ENCODE results near the gene PRDX2.

Gene PRDX2

DNA sequence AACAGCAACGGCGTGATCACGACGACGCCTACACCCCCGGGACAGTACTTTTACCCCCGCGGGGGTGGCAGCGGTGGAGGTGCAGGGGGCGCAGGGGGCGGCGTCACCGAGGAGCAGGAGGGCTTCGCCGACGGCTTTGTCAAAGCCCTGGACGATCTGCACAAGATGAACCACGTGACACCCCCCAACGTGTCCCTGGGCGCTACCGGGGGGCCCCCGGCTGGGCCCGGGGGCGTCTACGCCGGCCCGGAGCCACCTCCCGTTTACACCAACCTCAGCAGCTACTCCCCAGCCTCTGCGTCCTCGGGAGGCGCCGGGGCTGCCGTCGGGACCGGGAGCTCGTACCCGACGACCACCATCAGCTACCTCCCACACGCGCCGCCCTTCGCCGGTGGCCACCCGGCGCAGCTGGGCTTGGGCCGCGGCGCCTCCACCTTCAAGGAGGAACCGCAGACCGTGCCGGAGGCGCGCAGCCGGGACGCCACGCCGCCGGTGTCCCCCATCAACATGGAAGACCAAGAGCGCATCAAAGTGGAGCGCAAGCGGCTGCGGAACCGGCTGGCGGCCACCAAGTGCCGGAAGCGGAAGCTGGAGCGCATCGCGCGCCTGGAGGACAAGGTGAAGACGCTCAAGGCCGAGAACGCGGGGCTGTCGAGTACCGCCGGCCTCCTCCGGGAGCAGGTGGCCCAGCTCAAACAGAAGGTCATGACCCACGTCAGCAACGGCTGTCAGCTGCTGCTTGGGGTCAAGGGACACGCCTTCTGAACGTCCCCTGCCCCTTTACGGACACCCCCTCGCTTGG is 9.3 kb downstream of the PRDX2 start:
- DNase-seq = peak; percentile 90

DNA sequence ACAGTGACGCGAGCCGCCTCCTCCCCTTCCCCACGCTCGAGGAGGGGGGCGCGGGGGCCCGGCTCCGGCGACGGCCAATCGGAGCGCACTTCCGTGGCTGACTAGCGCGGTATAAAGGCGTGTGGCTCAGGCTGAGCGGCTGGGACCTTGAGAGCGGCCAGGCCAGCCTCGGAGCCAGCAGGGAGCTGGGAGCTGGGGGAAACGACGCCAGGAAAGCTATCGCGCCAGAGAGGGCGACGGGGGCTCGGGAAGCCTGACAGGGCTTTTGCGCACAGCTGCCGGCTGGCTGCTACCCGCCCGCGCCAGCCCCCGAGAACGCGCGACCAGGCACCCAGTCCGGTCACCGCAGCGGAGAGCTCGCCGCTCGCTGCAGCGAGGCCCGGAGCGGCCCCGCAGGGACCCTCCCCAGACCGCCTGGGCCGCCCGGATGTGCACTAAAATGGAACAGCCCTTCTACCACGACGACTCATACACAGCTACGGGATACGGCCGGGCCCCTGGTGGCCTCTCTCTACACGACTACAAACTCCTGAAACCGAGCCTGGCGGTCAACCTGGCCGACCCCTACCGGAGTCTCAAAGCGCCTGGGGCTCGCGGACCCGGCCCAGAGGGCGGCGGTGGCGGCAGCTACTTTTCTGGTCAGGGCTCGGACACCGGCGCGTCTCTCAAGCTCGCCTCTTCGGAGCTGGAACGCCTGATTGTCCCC is 10.1 kb downstream of the PRDX2 start, which contains the start of gene JUNB:
Gene JUNB, plus strand, starts transcription at position 142 of the 706 bp plus-strand sequence. Its CDS starts 286 bp downstream, at position 428.
- DNase-seq = peak; percentile 99

DNA sequence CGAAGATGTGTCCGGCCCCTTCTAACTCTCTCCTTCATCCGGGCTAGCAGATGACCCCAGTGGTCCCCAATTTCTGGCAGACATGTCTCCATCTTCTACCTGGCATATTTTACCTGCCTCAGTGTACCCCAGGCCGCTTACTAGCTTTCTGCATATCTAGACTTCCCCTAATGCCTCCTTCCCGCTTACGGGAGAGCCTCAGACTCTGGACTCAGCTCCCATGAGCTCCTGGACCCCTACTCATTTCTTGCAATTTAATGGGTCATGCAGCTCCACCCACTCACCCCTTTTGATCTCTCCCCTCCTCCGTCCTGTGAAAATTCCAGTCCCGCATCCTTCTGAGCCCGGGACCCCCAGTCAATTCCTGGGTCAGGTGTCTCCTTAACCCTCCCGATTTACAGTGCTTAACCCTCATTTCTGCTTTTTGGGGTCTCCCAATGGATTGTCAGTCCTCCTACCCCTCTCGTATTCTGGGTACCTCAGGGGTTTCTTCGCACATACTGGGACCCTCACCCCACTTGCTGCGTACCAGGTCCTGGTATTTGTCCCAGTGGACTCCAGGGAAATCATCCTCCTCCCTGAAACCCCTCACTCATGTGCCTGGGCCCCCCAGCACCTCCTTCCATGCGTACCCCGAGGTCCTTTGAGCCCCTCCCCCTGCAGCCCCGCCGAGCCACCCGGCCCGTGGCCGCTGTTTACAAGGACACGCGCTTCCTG is 10.8 kb downstream of the PRDX2 start:
- DNase-seq = no peak

DNA sequence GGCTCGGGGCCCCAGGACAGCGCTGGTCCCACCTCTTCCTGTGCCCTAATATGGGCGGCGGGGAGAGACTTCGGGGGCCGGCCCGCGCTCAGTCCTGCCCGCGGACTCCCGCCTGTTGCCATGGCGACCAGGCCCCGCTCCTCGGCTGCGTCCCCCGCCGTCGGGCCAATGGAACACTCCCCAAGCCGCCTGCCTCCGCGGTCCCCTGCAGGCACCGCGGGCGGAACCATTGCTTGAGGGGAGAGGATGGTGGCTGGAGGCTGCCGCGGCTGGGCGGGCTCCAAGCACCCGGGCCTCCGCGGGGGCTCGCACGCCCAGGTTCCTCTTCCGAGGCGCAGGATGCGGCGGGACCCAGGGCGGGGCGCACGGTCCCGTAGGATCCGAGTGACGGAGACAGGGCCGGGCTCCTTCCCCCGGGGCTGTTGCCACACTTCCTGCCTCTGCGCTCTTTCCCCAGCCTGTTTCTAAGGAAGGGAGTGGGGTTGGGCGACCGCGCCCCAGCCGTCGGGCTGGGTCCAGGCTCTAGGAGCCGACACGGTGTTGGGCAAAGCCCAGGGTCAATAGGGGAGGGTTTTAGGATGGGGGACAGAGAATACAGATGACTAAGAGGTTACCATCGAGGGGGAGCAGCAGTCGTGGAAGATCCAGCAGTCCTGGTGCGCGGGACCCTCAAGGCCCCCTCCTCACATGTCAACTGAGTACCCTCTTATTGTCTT is 11.5 kb downstream of the PRDX2 start:
- peak; percentile 98 for DNase-seq

DNA sequence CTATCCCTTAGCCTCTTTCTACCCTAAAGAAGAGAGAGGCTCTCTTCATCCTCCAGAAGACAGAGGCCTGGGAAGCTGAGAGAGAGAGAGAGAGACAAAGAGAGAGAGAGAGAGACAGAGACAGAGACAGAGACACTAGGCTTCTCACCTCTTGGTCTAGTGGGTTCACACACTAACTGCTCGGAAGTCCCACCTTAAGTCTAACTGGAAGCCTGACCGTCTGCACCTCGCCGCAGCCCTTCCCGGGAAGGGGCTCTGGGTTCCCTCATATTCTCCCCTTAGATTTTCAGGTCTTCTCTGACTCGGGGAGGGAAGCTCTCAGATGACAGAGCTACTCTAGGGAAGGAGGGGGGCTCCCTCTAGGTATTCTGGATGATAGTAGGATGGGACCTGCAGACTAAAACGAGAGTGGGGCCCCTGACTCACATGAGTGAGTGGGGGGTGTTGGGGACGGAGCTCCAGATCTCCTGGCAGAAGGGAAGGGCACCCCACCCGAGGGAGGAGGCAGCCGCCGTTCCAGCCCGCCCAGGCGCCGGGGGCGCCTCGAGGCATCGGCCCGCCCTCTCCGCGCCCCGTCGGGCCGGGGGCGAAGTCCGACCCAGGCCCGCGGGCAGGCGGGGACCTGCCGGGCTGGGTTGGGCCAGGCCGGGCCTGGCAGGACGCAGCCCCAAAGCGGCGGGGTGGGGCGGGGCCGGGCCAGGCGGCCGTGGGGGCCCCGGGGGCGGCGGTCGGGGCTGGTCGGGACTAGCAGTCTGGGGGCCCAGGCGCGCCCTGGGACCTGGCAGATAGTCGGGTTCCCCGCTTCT is 12.3 kb downstream of the PRDX2 start:
- peak; percentile 76 for DNase-seq

DNA sequence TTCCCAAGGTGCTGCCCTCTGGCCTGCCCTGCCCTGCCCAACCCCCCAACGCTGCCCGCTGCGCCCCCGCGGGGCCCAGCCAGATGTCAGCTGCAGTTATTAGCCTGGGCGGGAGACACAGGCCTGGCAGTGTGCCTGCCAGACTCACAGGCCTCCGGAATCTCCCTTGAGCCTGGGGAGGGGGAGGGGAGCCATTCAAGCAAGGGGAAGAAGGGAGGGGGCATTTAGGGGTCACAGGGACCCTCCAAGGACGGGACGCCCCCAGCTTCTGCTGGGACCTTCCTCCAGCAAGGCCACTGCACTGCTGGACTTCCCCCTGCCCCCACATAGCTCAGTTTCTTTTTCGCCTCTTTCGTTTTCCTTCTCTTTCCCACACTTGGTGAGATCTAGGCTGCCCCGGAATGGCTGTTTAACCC is 12.9 kb downstream of the PRDX2 start:
- peak; percentile 95 for DNase-seq

DNA sequence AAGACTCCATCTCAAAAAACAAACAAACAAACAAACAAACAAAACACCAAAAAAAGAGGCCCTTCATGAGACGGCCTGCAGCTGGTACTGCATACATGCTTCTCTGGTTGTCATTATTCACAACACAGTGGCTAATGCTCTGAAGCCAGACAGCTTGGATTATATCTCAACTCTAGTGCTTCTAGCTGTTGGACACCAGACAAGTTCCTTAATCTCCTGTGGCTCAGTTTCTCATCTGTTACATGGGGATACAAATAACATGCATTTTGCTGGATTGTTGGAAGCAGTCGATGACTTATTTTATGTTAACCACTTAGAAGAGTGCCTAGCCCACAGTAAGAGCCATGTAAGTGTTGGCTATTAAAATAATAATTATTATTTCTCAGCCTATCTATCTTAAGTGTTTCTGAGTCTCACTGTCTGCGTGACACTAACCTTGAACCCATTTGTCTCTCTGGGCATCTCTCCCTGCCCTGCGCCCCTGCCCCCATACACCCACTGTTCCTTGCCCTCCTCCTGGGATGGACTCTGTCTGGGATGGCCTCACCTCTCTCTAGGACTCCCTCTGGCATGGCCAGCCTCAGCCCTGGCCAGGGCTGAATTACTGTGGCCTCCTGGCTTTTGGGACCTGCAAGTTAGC is 13.4 kb downstream of the PRDX2 start:
- peak; percentile 89 for DNase-seq

DNA sequence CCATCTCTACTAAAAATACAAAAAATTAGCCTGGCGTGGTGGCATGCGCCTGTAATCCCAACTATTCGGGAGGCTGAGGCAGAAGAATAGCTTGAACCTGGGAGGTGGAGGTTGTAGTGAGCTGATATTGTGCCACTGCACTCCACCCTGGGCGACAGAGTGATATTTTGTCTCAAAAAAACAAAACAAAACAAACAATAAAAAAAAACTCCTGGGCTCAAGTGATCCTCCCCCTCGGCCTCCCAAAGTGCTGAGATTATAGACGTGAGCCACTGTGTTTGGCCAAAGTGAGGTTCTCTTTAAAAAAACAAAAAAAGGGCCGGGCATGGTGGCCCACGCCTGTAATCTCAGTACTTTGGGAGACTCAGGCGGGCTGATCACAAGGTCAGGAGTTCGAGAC is 14.1 kb downstream of the PRDX2 start:
- DNase-seq = no peak

DNA sequence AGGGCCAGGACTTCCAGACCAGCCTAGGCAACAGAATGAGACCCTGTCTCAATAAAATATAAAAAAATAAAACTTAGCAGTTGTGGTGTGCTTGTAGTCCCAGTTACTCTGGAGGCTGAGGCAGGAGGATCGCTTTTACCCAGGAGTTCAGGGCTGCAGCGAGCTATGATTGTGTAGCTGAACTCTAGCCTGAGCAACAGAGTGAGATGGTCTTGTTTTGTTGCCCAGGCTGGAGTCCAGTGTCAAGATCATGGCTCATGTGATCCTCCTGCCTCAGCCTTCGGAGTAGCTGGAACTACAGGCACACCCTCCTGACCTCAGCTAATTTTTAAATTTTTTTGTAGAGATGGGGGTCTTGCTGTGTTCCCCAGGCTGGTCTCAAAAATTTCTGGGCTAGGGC is 14.6 kb downstream of the PRDX2 start:
- no peak for DNase-seq

DNA sequence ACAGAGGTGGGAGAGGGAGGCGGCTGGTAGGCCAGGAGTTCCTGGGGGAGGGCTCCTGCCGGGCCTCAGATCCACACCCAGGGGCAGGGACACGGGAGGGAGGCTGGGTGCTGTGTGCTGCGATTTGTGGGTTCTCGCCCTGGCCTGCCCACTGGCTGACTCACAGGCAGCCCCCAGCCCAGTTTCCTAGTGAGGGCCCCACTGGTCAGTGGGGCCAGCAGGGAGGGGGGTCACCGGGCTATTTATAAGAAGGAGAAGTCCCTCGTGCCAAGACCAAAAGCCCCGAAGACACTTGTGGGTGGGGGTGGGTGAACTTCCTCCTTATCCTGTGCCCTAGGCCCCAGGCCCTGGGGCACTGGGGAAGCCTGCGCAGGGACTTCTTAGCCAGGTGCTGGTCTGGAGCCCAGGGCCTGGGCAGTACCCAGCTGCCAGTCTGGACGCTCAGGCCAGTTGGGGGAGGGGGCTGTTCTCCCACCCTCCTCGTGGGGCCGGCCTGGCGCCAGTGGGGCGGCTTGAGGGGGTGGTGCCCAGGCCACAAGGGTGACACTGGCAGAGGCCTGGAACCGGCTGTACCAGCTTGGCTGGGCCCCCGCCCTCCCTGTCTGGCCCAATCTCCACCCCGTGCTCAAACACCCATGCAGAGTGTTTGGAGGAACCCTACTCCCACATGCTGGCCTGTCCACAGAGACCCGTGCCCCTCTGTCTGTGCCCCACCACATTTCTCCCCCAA is 15.3 kb downstream of the PRDX2 start:
- no peak for DNase-seq

DNA sequence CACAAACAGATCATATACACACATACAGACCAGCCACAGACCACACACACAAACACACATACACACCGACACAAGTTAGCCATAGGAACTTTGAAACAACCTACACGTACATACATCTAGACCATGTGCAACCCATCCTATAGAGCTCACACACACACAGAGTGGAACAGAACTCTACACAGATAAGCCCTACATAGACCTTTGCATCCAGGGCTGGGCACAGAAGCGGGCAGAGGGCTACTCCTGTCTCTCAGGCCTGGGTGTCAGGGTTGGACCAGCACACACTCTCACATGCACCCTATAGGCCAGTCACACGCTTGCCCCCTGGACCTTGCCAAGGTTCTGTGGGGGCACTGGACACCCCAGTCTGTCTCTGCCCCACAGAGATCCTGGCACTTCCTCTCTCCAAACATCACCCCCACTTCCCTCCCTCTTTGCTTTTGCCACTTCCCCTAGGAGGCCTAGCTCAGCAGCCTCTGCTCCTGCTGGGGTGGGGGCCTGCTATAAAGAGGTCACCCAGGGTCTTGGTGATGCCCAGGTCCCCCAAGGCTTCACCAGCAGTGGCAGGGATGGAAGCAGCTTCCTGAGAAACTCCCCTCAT is 16.1 kb downstream of the PRDX2 start:
- DNase-seq = no peak

DNA sequence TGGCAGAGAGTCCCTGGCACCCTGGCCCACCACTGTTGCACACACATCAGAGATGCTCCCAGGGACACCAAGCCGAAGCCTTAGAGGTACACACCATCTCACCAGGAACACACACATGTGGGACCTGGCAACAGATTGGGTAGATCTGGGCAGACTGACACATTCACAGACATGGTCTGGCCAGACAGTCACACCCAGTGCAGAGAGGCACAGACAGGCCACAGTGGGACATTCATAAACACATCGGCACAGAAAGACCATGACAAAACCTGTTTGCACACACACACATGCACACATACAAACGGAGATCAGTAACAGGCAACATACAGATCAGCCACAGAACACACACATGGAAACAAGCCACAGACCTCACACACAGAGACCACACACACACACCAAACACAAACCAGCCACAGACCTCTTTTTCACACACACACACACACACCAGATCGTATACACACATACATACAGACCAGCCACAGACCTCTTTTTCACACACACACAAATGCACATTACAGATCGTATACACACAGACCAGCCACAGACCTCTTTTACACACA is 16.6 kb downstream of the PRDX2 start:
- DNase-seq = no peak

DNA sequence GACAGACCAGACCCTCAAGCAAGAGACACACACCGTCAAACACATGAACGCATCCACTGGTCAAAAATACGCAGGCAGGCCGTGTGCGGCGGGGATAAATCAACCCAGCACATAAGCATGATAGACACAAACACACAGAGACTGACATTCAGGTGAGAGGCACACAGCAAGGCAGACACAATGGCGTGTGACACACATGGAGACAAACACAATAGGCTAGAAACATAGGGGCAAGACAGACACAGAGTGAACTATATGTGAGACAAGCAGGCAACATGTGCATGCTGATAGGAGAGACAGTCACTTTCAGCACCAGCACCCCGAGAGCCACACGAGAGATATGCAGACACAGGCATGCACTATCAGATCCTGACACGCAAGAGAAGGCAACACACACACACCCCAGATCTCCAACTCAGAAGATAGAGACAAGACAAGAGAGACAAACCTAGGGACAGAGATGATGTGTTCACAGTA is 17.2 kb downstream of the PRDX2 start:
- DNase-seq = no peak

DNA sequence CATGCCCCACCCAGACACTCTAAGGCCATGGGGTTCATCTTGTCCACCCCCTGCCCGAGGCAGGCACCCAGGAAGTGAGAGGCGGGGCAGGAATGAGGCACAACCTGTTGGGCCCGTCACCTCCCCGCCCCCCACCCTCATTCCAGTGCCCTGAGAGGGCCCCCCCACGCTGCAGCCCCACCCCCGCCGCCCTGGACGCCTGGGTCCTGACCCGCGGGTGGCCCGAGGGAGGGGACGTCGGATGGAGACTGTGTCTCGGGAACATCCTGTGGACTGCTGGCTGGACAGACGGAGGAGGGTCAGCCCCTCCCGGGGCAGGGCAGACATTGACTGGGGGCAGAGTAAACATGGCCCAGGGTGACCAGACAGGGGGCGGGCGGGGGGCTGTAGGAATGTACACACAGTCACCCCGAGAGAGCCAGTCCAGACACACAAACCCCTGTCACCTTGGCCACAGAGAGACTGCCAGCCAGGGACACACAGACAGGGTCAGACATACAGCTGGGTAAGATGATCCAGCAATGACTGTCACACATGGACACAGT is 17.7 kb downstream of the PRDX2 start:
- DNase-seq = no peak

DNA sequence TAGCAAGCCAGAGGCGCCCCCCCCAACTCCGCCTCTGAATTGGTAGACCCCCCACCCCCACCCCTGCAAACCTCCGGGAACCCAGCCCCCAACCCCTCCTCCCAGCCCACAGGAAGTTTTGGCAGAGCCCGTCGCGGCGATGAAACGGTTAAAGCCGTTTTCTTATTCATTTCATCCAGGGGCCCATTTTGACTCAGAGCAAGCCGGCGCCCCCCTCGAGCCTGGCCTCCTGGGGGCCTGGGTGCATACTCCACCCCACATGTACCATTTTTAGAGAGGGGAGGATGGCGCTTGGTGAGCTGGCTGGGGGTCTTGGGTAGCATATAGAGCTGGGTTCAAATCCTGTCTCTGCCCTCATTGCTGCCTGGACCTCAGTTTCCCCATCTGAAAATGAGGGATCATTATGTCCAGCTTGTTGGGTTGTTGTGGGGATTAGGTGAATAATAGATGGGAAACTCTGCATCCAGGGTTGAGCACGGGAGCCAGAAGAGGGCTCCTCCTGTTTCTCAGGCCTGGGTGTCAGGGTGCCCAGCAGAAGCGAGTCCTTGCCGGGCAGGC is 18.2 kb downstream of the PRDX2 start:
- no peak for DNase-seq

DNA sequence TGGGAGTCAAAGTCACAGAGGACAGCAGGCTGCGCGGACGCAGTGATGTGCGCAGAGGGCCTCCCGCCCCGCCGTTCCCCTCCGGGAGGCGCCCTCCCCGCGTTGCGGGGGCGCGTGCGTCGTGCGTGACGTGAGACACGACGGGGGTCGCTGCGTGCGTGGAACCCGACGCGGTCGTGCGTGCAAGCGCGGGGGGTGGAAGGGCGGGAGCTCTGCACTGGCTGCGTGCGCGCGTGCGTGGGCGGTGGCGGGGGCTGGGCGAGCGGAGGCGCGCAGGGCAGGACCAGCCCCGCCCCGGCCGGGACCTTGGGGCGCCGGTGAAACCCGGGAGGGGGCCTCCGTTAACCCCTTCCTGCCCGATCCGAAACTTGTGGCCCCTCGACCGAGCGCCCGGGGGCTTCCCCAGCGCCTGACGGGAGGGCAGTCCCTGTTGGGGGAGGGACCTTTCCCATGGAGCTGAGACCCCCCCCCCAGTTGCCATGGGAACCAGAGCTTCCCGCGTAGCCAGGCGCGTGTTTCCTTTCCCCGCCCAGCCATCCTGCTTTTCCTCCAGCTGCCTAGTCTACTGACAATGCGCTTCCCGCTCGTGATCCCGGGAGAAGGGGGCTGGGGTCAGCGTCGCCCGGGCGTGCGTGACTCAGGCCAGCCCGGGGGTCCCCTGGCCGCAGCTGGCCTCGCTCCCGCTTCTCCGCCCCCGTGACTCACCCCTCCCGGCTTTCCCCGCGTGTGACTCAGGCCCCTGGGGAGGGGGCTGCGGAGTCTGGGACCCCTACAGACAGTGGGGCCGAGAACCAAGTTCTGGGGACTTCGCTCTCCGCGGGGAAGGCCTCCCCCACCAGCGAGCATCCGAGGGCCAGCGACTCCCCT is 18.9 kb downstream of the PRDX2 start:
- DNase-seq = peak; percentile 96

DNA sequence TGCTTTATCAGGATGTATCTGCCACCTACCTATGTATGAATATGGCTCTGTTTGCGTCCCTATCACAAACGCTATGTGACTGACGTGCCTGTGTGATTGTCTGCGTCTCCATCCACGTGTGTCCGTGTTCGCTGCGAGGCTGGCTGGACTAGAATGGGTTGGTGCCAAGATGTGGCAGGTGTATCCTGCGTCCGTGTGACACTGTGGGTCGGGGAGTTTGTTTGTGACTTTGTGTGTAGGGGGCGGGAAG is 19.5 kb downstream of the PRDX2 start:
- DNase-seq = no peak

DNA sequence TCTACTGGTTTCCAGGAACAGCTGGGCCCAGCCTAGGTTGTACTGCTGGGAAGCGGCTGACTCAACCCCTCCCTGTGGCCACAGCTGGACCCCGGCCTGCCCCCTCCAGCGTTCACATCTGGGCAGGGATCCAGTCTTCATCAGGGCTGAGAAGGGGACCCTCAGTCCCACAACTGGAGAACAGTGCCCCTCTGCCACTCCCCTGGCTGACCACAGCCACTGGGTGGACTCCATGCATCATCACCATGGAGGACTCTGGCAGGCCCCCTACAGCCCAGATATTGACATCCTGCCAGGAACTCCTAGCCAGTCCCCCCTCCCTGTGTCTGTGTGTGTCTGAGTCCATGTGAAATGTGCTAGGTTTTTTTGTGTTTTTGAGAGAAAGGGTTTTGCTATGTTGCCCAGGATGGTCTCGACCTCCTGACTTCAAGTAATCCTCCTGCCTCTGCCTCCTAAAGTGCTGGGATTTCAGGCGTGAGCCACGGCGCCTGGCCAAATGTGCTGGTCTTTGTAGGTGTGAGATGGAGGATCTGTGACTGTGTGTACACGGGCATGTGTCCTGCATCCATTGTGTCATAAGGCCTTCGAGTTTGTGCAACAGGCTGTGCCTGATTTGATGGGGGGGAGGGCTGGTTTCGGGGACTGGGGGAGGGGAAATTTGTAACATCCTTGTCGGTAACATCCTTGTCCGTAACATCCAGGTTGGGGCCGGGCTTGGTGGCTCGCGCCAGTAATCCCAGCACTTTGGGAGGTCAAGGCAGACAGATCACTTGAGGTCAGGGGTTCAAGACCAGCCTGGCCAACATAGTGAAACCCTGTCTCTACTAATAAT is 22.2 kb downstream of the PRDX2 start:
- DNase-seq = peak; percentile 63
